Calu3 (cell line): ENCODE data around the gene CPPED1. TPM values are rescaled to one million over a fixed set of nuclear protein-coding genes. Genes with fewer than 3 reads are reported as not detected.

Experiments
- BruUV-seq: library from RNA; stranded (reverse); fragments of 400-500 nt; replicated peaks from 2 replicates; lab custom pipeline; 2021; lab: Mats Ljungman, UMichigan
- CTCF ChIA-PET: fragments of 300-600 bp; sonication (Branson Sonifier 250); formaldehyde crosslinking; loops from one replicate; lab custom pipeline; 2022; ENCODE audit warnings: antibody characterized with exemption; lab: Charles Lee
- DNase-seq: peaks from one replicate; pipeline ENCODE4 v3.0.0; 2022
- H3K27ac Mint-ChIP-seq: one replicate; pipeline ENCODE4 v1.8.0; 2022; ENCODE audit warnings: mixed read lengths; ENCODE audit not compliant: unreplicated experiment
- H3K27me3 Mint-ChIP-seq: one replicate; pipeline ENCODE4 v1.8.0; 2022; ENCODE audit warnings: mixed read lengths; ENCODE audit not compliant: unreplicated experiment
- H3K36me3 Mint-ChIP-seq: one replicate; pipeline ENCODE4 v1.8.0; 2022; ENCODE audit warnings: mild to moderate bottlenecking, moderate library complexity, mixed read lengths; ENCODE audit not compliant: insufficient read depth, unreplicated experiment
- H3K4me1 Mint-ChIP-seq: one replicate; pipeline ENCODE4 v1.8.0; 2022; ENCODE audit warnings: mild to moderate bottlenecking, low read depth, mixed read lengths; ENCODE audit not compliant: unreplicated experiment
- H3K4me3 Mint-ChIP-seq: one replicate; pipeline ENCODE4 v1.8.0; 2022; ENCODE audit warnings: mild to moderate bottlenecking, low read depth, moderate library complexity, mixed read lengths; ENCODE audit not compliant: unreplicated experiment
- H3K9me3 Mint-ChIP-seq: one replicate; pipeline ENCODE4 v1.8.0; 2022; ENCODE audit warnings: low read depth, mixed read lengths; ENCODE audit not compliant: unreplicated experiment
- intact Hi-C: fragments of 100-400 bp; cut with micrococcal nuclease; formaldehyde crosslinking; loops from one replicate; pipeline ENCODE4 v1.10.0; 2022; ENCODE audit not compliant: unreplicated experiment
- total RNA-seq: library from RNA; stranded (reverse); gene quantifications from 2 replicates; pipeline ENCODE4 v1.2.3, GENCODE V29; 2022
- TF ChIP-seq, protein P1 (sequence below): fragments of 200-600 bp; IDR thresholded peaks from one replicate; pipeline ENCODE4 v1.8.0; 2022; ENCODE audit warnings: antibody characterized with exemption; ENCODE audit not compliant: unreplicated experiment

CPPED1 gene
- total RNA-seq, 1 experiment from 2014 or later: not detected

DNA sequence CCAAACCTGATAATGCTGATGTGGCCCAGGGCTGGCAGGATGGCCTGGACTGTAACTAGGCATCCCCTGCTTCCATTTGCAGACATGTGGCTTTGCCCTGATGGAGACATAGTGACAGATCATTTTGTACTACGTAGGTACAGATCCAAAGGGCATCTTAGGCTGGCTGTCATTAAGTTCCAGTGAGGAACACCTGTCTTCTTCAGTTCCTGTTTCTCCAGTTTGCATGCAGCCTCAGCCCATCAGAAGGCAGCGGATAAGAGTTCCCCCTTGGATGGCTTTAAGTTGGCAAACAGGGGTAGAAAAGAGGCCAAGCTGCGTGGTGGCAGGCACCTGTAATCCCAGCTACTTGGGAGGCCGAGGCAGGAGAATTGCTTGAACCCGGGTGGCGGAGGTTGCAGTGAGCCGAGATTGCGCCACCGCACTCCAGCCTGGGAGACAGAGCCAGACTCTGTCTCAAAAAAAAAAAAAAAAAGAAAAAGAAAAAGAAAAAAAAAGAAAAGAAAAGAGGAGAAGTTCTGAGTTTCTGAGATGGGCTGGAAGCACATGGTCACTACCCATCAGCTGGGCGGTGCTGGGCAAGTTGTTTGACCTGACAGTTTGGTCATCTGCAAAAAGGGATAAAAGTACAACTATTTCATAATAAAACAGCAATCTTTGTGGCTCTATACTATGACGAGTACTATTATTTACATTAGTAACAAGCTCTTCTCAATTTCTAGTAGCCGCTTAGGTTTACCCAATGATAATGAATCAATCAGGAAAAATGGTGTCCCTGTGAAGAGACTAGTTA is 42.7 kb downstream of the CPPED1 start:
- CTCF ChIA-PET: no interaction called here
- no peak overlapping the region for H3K4me3 Mint-ChIP-seq
- intact Hi-C loops: no loop called here
- H3K27me3 Mint-ChIP-seq: peaks cover 25% of the 10 kb centered on the region
- TF ChIP-seq, protein P1, sequence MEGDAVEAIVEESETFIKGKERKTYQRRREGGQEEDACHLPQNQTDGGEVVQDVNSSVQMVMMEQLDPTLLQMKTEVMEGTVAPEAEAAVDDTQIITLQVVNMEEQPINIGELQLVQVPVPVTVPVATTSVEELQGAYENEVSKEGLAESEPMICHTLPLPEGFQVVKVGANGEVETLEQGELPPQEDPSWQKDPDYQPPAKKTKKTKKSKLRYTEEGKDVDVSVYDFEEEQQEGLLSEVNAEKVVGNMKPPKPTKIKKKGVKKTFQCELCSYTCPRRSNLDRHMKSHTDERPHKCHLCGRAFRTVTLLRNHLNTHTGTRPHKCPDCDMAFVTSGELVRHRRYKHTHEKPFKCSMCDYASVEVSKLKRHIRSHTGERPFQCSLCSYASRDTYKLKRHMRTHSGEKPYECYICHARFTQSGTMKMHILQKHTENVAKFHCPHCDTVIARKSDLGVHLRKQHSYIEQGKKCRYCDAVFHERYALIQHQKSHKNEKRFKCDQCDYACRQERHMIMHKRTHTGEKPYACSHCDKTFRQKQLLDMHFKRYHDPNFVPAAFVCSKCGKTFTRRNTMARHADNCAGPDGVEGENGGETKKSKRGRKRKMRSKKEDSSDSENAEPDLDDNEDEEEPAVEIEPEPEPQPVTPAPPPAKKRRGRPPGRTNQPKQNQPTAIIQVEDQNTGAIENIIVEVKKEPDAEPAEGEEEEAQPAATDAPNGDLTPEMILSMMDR: no peak
- H3K4me1 Mint-ChIP-seq: no peaks in the 10 kb centered on the region
- H3K9me3 Mint-ChIP-seq: no peaks in the 10 kb centered on the region
- no TSS peak for BruUV-seq
- DNase-seq: no peak
- H3K36me3 Mint-ChIP-seq: no peaks in the 10 kb centered on the region
- H3K27ac Mint-ChIP-seq: no peak overlapping the region

DNA sequence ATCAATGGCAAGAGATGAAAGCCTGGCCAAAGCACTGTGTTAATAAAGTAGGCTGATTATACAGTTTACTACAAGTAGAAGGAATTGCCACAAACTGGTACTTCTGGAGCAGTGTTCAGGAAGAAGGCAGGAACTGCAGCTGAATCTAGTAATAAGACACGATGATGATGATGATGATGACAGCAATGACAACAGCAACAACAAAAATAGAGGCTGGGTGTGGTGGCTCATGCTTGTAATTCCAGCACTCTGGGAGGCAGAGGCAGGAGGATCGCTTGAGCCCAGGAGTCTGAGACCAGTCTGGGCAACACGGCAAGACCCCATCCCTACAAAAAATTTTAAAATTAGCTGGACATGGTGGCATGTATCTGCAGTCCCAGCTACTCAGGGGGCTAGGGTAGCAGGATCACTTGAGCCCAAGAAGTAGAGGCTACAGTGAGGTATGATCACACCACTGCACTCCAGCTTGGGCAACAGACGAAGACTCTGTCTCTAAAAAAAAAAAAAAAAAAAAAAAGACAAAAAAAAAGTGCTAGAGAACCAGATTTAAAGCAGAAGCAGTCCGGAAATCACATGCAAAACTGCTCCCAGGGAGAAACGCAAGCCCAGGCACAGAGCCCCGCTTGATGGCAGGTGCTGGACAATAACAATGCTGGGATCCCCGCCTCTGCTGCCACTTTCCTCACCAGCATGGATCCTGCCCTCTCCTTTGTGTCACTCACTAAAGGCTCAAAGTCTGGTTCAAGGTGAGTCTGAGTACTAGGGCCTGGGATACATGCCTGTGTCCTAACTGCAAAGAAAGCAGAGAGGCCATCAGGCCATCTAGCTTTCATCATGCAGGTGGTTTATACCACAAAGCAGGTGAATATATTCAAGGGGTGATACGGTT is 44.8 kb downstream of the CPPED1 start:
- Mint-ChIP-seq H3K4me1 (no peaks in the 10 kb centered on the region), H3K36me3 (no peaks in the 10 kb centered on the region), H3K27me3 (peaks cover 29% of the 10 kb centered on the region), H3K27ac (no peak overlapping the region), H3K9me3 (no peaks in the 10 kb centered on the region), H3K4me3 (no peak overlapping the region)
- CTCF ChIA-PET: interaction anchor here (0.6 kb wide), 1 partner anchor 28 kb away, joined by 3 read pairs; no protein-coding TSS in a partner anchor
- TF ChIP-seq, protein P1: no peak
- intact Hi-C loops: no loop called here
- BruUV-seq: no TSS peak
- DNase-seq: no peak

DNA sequence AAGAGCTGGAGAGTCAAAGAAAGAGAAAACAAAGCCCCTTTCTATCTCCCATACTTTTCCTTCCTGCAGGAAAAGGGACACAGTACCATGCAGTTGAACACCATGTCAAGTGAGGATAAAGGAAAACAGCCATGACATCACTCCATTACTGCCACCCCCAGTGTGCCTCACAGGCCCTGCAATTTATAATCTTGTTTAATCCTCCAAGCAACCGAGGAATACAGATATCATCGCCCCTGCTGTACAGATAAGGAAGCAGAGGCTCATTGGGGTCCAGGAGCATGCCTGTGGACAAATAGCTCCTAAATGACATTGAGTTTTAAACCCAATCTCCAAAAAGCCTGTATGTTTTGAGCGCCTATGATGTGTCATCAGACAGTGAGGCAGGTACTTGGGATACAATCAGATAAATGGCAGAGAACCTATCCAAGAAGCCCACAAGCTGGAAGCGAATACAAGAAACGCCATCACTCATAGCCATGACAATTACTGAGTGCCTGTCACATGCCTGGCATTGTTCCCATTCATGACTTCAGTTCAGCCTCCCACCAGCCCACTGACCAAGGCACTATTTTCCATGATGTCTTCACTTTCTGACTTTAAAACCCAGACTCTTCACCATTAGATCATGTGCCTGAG is 45.5 kb downstream of the CPPED1 start:
- H3K9me3 Mint-ChIP-seq: no peaks in the 10 kb centered on the region
- intact Hi-C loops: no loop called here
- DNase-seq: no peak
- no peak overlapping the region for H3K4me3 Mint-ChIP-seq
- BruUV-seq: no TSS peak
- no peak overlapping the region for H3K27ac Mint-ChIP-seq
- no peaks in the 10 kb centered on the region for H3K36me3 Mint-ChIP-seq
- TF ChIP-seq, protein P1: no peak
- H3K27me3 Mint-ChIP-seq: peaks cover 36% of the 10 kb centered on the region
- CTCF ChIA-PET: interaction anchor here (0.5 to 0.6 kb wide), 2 partner anchors 24 to 28 kb away, joined by 3 to 12 read pairs; no protein-coding TSS in a partner anchor
- no peaks in the 10 kb centered on the region for H3K4me1 Mint-ChIP-seq

DNA sequence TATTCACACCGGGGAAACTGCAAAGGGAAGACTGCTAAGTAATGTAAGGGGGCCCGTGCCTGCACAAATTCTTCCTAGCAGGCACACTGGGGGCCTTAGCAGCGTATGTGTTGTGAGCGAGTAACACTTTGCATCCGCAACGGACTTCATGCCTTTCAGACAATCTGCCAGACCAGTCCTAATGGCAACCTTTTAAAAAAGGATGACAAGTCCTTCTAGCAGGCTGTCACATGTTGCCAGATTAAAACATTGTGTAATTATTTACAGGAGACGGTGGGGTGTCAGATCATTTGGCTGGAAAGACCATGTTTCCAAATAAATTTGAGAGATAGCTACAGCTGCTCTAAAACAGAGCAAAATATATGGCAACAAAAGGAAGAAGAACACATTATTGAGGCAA is 46.1 kb downstream of the CPPED1 start:
- no peak overlapping the region for H3K4me3 Mint-ChIP-seq
- TF ChIP-seq, protein P1: no peak
- H3K36me3 Mint-ChIP-seq: no peaks in the 10 kb centered on the region
- no peaks in the 10 kb centered on the region for H3K9me3 Mint-ChIP-seq
- intact Hi-C loops: no loop called here
- H3K27ac Mint-ChIP-seq: no peak overlapping the region
- CTCF ChIA-PET: no interaction called here
- H3K27me3 Mint-ChIP-seq: peaks cover 40% of the 10 kb centered on the region
- no peak for DNase-seq
- no TSS peak for BruUV-seq
- no peaks in the 10 kb centered on the region for H3K4me1 Mint-ChIP-seq
